ENCODE results near the gene FOXD3. TPM values are rescaled to one million over a fixed set of nuclear protein-coding genes. Genes with fewer than 3 reads are reported as not detected.

FOXD3 gene
- total and polyA plus RNA-seq, 7 experiments from 2014 or later: not detected

- peaks cover 39 to 70% of the 10 kb centered on the region in 2 donors for H3K27me3 ChIP-seq (ENCODE audit: control insufficient read depth in 2 of 2, insufficient read depth in 2 of 2, low read length in 2 of 2)
- Mint-ChIP-seq H3K4me3 (peak overlapping the region; percentile 68 to 82 (median 75)), H3K9me3 (peaks cover 0 to 68% (median 34%) of the 10 kb centered on the region in 11 donors), H3K27me3 (peaks cover 64 to 85% (median 76%) of the 10 kb centered on the region in 5 donors), H3K36me3 (peaks cover 0 to 35% (median 1%) of the 10 kb centered on the region in 5 donors), H3K4me1 (peaks cover 16 to 68% (median 49%) of the 10 kb centered on the region in 7 donors), H3K27ac (peak overlapping the region in 5 of 9 donors; percentile 46 to 92 (median 64))
- DNase-seq (no peak), ATAC-seq (no peak)
- H3K36me3 ChIP-seq (ENCODE audit: control insufficient read depth in 2 of 3, insufficient read depth in 3 of 3, low read length in 3 of 3): no peaks in the 10 kb centered on the region
- intact Hi-C loops (cut with micrococcal nuclease): loop anchor here (1.0 to 5.0 kb wide), 4 partner anchors 7 to 923 kb away; partner anchors contain the start of genes EFCAB7 (in 1 of the 2) and ITGB3BP (in 1 of the 2)
- ChIA-PET POLR2A (no interaction called here), CTCF (no interaction called here)
- H3K27ac ChIP-seq (ENCODE audit: low read depth, low read length): no peak overlapping the region
- peaks cover 8 to 18% of the 10 kb centered on the region in 2 donors for H3K4me1 ChIP-seq (ENCODE audit: control insufficient read depth in 2 of 2, insufficient read depth in 2 of 2, low read length in 2 of 2)
- H3K9me3 ChIP-seq (ENCODE audit: control insufficient read depth in 2 of 3, low read length in 3 of 3): peaks cover 0 to 13% (median 0%) of the 10 kb centered on the region in 3 experiments
- H3K4me3 ChIP-seq (ENCODE audit: low read length): no peak overlapping the region
These were observed 2.4 kb downstream of the FOXD3 start for GRCh38 chr1:63324779-63325119.

- Histone ChIP-seq H3K36me3 (ENCODE audit: control insufficient read depth in 2 of 3, insufficient read depth in 3 of 3, low read length in 3 of 3) (no peaks in the 10 kb centered on the region), H3K27me3 (ENCODE audit: control insufficient read depth in 2 of 2, insufficient read depth in 2 of 2, low read length in 2 of 2) (peaks cover 39 to 69% of the 10 kb centered on the region in 2 donors), H3K9me3 (ENCODE audit: control insufficient read depth in 2 of 3, low read length in 3 of 3) (peaks cover 0 to 7% (median 0%) of the 10 kb centered on the region in 3 experiments), H3K4me1 (ENCODE audit: control insufficient read depth in 2 of 2, insufficient read depth in 2 of 2, low read length in 2 of 2) (peaks cover 11 to 23% of the 10 kb centered on the region in 2 donors), H3K27ac (ENCODE audit: low read depth, low read length) (no peak overlapping the region), H3K4me3 (ENCODE audit: low read length) (no peak overlapping the region)
- ChIA-PET POLR2A (no interaction called here), CTCF (no interaction called here)
- H3K27ac Mint-ChIP-seq: peak overlapping the region in 4 of 9 donors; percentile 60 to 72 (median 63)
- H3K4me3 Mint-ChIP-seq: peak overlapping the region in 3 of 10 donors; percentile 53 to 72 (median 68)
- intact Hi-C loops (cut with micrococcal nuclease): loop anchor here in 1 of 2 donors (1.0 to 5.0 kb wide), 3 partner anchors 8 to 917 kb away; partner anchors contain the start of genes EFCAB7 and ITGB3BP
- H3K9me3 Mint-ChIP-seq: peaks cover 0 to 63% (median 34%) of the 10 kb centered on the region in 11 donors
- H3K4me1 Mint-ChIP-seq: peaks cover 16 to 66% (median 46%) of the 10 kb centered on the region in 7 donors
- ATAC-seq: no peak
- H3K36me3 Mint-ChIP-seq: peaks cover 0 to 32% (median under 1%) of the 10 kb centered on the region in 5 donors
- peaks cover 62 to 82% (median 72%) of the 10 kb centered on the region in 5 donors for H3K27me3 Mint-ChIP-seq
- DNase-seq: no peak
These were observed 3.1 kb downstream of the FOXD3 start for GRCh38 chr1:63325279-63325985.

GRCh38 chr1:63326106-63326472 lies 3.7 kb downstream of the FOXD3 start:
- Histone ChIP-seq H3K9me3 (ENCODE audit: control insufficient read depth in 2 of 3, low read length in 3 of 3) (peaks cover 0 to 5% (median 0%) of the 10 kb centered on the region in 3 experiments), H3K36me3 (ENCODE audit: control insufficient read depth in 2 of 3, insufficient read depth in 3 of 3, low read length in 3 of 3) (no peaks in the 10 kb centered on the region), H3K27me3 (ENCODE audit: control insufficient read depth in 2 of 2, insufficient read depth in 2 of 2, low read length in 2 of 2) (peaks cover 39 to 71% of the 10 kb centered on the region in 2 donors), H3K4me3 (ENCODE audit: low read length) (no peak overlapping the region), H3K4me1 (ENCODE audit: control insufficient read depth in 2 of 2, insufficient read depth in 2 of 2, low read length in 2 of 2) (peaks cover 11 to 23% of the 10 kb centered on the region in 2 donors), H3K27ac (ENCODE audit: low read depth, low read length) (no peak overlapping the region)
- Mint-ChIP-seq H3K36me3 (peaks cover 0 to 36% (median 2%) of the 10 kb centered on the region in 5 donors), H3K27ac (peak overlapping the region in 6 of 9 donors; percentile 14 to 72 (median 56)), H3K4me1 (peaks cover 16 to 61% (median 47%) of the 10 kb centered on the region in 7 donors), H3K9me3 (peaks cover 0 to 63% (median 33%) of the 10 kb centered on the region in 11 donors), H3K4me3 (peak overlapping the region in 6 of 10 donors; percentile 22 to 56 (median 36)), H3K27me3 (peaks cover 66 to 82% (median 75%) of the 10 kb centered on the region in 5 donors)
- ChIA-PET CTCF (no interaction called here), POLR2A (interaction anchor here (0.8 kb wide), 1 partner anchor 38 kb away, joined by 4 read pairs; no protein-coding TSS in a partner anchor)
- no peak for ATAC-seq
- no peak for DNase-seq
- intact Hi-C loops (cut with micrococcal nuclease): loop anchor here in 1 of 2 donors (2.0 to 5.0 kb wide), 2 partner anchors 115 to 916 kb away; no protein-coding TSS in a partner anchor

- ATAC-seq (no peak), DNase-seq (peak in 3 of 9 donors; percentile 6 to 11 (median 7))
- intact Hi-C loops (cut with micrococcal nuclease): loop anchor here (1.0 to 5.0 kb wide), 3 partner anchors 8 to 916 kb away; no protein-coding TSS in a partner anchor
- peaks cover 0 to 60% (median 27%) of the 10 kb centered on the region in 11 donors for H3K9me3 Mint-ChIP-seq
- H3K27me3 ChIP-seq (ENCODE audit: control insufficient read depth in 2 of 2, insufficient read depth in 2 of 2, low read length in 2 of 2): peaks cover 39 to 66% of the 10 kb centered on the region in 2 donors
- H3K4me3 ChIP-seq (ENCODE audit: low read length): no peak overlapping the region
- H3K4me1 ChIP-seq (ENCODE audit: control insufficient read depth in 2 of 2, insufficient read depth in 2 of 2, low read length in 2 of 2): peaks cover 11 to 19% of the 10 kb centered on the region in 2 donors
- ChIA-PET POLR2A (interaction anchor here (0.8 kb wide), 1 partner anchor 37 kb away, joined by 4 read pairs; no protein-coding TSS in a partner anchor), CTCF (no interaction called here)
- peak overlapping the region in 8 of 9 donors; percentile 39 to 77 (median 58) for H3K27ac Mint-ChIP-seq
- H3K4me1 Mint-ChIP-seq: peaks cover 11 to 56% (median 41%) of the 10 kb centered on the region in 7 donors
- peak overlapping the region in 7 of 10 donors; percentile 22 to 56 (median 39) for H3K4me3 Mint-ChIP-seq
- H3K36me3 ChIP-seq (ENCODE audit: control insufficient read depth in 2 of 3, insufficient read depth in 3 of 3, low read length in 3 of 3): no peaks in the 10 kb centered on the region
- no peak overlapping the region for H3K27ac ChIP-seq (ENCODE audit: low read depth, low read length)
- H3K9me3 ChIP-seq (ENCODE audit: control insufficient read depth in 2 of 3, low read length in 3 of 3): peaks cover 0 to 5% (median 0%) of the 10 kb centered on the region in 3 experiments
- peaks cover 0 to 32% (median 2%) of the 10 kb centered on the region in 5 donors for H3K36me3 Mint-ChIP-seq
- peaks cover 62 to 80% (median 73%) of the 10 kb centered on the region in 5 donors for H3K27me3 Mint-ChIP-seq
These were observed 4.4 kb downstream of the FOXD3 start for GRCh38 chr1:63326473-63327380.

GRCh38 chr1:63327417-63328054 lies 5.2 kb downstream of the FOXD3 start:
- peaks cover 0 to 5% (median 0%) of the 10 kb centered on the region in 3 experiments for H3K9me3 ChIP-seq (ENCODE audit: control insufficient read depth in 2 of 3, low read length in 3 of 3)
- Mint-ChIP-seq H3K36me3 (peaks cover 0 to 29% (median 2%) of the 10 kb centered on the region in 5 donors), H3K9me3 (peaks cover 0 to 62% (median 26%) of the 10 kb centered on the region in 11 donors), H3K27ac (peak overlapping the region in 7 of 9 donors; percentile 33 to 77 (median 50)), H3K4me3 (peak overlapping the region in 7 of 10 donors; percentile 11 to 53 (median 32)), H3K4me1 (peaks cover 9 to 48% (median 36%) of the 10 kb centered on the region in 7 donors), H3K27me3 (peaks cover 68 to 79% (median 78%) of the 10 kb centered on the region in 5 donors)
- POLR2A ChIA-PET: interaction anchor here (1.3 kb wide), 1 partner anchor 9 kb away, joined by 3 read pairs; no protein-coding TSS in a partner anchor
- no peak overlapping the region for H3K27ac ChIP-seq (ENCODE audit: low read depth, low read length)
- intact Hi-C loops (cut with micrococcal nuclease): loop anchor here (1.0 to 5.0 kb wide), 4 partner anchors 8 to 915 kb away; no protein-coding TSS in a partner anchor
- peaks cover 39 to 64% of the 10 kb centered on the region in 2 donors for H3K27me3 ChIP-seq (ENCODE audit: control insufficient read depth in 2 of 2, insufficient read depth in 2 of 2, low read length in 2 of 2)
- H3K36me3 ChIP-seq (ENCODE audit: control insufficient read depth in 2 of 3, insufficient read depth in 3 of 3, low read length in 3 of 3): no peaks in the 10 kb centered on the region
- peaks cover 11 to 15% of the 10 kb centered on the region in 2 donors for H3K4me1 ChIP-seq (ENCODE audit: control insufficient read depth in 2 of 2, insufficient read depth in 2 of 2, low read length in 2 of 2)
- CTCF ChIA-PET: no interaction called here
- peak; percentile 52 for ATAC-seq
- DNase-seq: peak in 5 of 9 donors; percentile 17 to 68 (median 25)
- no peak overlapping the region for H3K4me3 ChIP-seq (ENCODE audit: low read length)
